Measurements from ENCODE around the gene PARD3.

DNA sequence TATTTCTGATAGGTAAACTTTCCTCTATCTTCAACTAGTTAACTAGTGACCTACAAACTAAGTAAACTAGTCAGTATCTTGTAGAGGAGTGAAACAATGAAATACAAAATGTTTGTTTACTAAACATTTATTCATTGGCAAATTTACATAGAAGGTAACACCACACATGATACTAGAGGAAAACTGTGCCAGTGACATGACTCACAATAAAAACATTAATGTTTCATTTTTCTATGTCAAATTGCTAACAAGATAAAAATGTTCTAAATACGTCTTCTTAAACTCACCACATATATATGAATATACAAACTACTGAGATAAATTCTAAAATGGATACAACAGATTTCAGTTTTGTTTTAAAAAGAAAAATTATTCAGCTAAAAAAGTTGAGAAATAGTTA lies 471.3 kb downstream of the PARD3 start:
- TF ChIP-seq, protein P1, sequence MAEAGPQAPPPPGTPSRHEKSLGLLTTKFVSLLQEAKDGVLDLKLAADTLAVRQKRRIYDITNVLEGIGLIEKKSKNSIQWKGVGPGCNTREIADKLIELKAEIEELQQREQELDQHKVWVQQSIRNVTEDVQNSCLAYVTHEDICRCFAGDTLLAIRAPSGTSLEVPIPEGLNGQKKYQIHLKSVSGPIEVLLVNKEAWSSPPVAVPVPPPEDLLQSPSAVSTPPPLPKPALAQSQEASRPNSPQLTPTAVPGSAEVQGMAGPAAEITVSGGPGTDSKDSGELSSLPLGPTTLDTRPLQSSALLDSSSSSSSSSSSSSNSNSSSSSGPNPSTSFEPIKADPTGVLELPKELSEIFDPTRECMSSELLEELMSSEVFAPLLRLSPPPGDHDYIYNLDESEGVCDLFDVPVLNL (IDR thresholded peaks at IDR 0.05; ENCODE audit: low read depth, low read length), result no peak
- no peak for TF ChIP-seq CTCF (IDR thresholded peaks at IDR 0.05 in 2 of 3, conservative IDR thresholded peaks at IDR 0.05 in 1 of 3; ENCODE audit: control insufficient read depth in 2 of 3, extremely low read depth in 1 of 3, insufficient read depth in 1 of 3, low read depth in 3 of 3, low read length in 3 of 3)
- TF ChIP-seq, protein P2, sequence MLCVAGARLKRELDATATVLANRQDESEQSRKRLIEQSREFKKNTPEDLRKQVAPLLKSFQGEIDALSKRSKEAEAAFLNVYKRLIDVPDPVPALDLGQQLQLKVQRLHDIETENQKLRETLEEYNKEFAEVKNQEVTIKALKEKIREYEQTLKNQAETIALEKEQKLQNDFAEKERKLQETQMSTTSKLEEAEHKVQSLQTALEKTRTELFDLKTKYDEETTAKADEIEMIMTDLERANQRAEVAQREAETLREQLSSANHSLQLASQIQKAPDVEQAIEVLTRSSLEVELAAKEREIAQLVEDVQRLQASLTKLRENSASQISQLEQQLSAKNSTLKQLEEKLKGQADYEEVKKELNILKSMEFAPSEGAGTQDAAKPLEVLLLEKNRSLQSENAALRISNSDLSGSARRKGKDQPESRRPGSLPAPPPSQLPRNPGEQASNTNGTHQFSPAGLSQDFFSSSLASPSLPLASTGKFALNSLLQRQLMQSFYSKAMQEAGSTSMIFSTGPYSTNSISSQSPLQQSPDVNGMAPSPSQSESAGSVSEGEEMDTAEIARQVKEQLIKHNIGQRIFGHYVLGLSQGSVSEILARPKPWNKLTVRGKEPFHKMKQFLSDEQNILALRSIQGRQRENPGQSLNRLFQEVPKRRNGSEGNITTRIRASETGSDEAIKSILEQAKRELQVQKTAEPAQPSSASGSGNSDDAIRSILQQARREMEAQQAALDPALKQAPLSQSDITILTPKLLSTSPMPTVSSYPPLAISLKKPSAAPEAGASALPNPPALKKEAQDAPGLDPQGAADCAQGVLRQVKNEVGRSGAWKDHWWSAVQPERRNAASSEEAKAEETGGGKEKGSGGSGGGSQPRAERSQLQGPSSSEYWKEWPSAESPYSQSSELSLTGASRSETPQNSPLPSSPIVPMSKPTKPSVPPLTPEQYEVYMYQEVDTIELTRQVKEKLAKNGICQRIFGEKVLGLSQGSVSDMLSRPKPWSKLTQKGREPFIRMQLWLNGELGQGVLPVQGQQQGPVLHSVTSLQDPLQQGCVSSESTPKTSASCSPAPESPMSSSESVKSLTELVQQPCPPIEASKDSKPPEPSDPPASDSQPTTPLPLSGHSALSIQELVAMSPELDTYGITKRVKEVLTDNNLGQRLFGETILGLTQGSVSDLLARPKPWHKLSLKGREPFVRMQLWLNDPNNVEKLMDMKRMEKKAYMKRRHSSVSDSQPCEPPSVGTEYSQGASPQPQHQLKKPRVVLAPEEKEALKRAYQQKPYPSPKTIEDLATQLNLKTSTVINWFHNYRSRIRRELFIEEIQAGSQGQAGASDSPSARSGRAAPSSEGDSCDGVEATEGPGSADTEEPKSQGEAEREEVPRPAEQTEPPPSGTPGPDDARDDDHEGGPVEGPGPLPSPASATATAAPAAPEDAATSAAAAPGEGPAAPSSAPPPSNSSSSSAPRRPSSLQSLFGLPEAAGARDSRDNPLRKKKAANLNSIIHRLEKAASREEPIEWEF (IDR thresholded peaks at IDR 0.05; ENCODE audit: insufficient replicate concordance, low read depth, low read length), result no peak
- no peak for TF ChIP-seq SP1 (IDR thresholded peaks at IDR 0.05; ENCODE audit: low read depth, low read length)
- no peak for TF ChIP-seq ZNF274 (IDR thresholded peaks at IDR 0.05; ENCODE audit: insufficient read depth, insufficient read length)
- no peak for TF ChIP-seq EZH2 (IDR thresholded peaks at IDR 0.05; ENCODE audit: borderline replicate concordance, control insufficient read depth, low read depth, low read length)
- TF ChIP-seq NRF1 (conservative IDR thresholded peaks at IDR 0.05; ENCODE audit: low read depth, low read length), result no peak
- TF ChIP-seq, protein P3, sequence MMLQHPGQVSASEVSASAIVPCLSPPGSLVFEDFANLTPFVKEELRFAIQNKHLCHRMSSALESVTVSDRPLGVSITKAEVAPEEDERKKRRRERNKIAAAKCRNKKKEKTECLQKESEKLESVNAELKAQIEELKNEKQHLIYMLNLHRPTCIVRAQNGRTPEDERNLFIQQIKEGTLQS (IDR thresholded peaks at IDR 0.05; ENCODE audit: borderline replicate concordance, extremely low read depth, low read depth, low read length), result no peak
- no peak for TF ChIP-seq POLR2AphosphoS5 (IDR thresholded peaks at IDR 0.05; ENCODE audit: low read length)
- no peak for TF ChIP-seq CEBPB (IDR thresholded peaks at IDR 0.05; ENCODE audit: borderline replicate concordance in 1 of 2, low read depth in 2 of 2, low read length in 2 of 2)
- TF ChIP-seq POLR2A (IDR thresholded peaks at IDR 0.05; ENCODE audit: low read depth, low read length), result no peak
- TF ChIP-seq MEF2A (IDR thresholded peaks at IDR 0.05; ENCODE audit: insufficient read depth, low read depth, low read length), result no peak
- no peak for TF ChIP-seq ZBTB33 (IDR thresholded peaks at IDR 0.05)

All from GM12878 (cell line).